Fibroblast of mammary gland (primary cell): ENCODE data around the gene USP33.

Experiments used
- DNase-seq: peaks from one replicate; pipeline ENCODE4 v3.0.0-alpha.2; 2010; ENCODE audit warnings: low read depth
- H3K4me3 ChIP-seq: 2 replicates; pipeline ENCODE4 v1.5.1; 2011; ENCODE audit warnings: low read depth, mild to moderate bottlenecking, low read length, moderate library complexity; ENCODE audit not compliant: control insufficient read depth
- CTCF ChIP-seq: conservative IDR thresholded peaks from 2 replicates; pipeline ENCODE4 v1.5.1; 2011; ENCODE audit warnings: low read depth, low read length, inconsistent platforms; ENCODE audit not compliant: control insufficient read depth, insufficient read depth

Gene USP33

DNA sequence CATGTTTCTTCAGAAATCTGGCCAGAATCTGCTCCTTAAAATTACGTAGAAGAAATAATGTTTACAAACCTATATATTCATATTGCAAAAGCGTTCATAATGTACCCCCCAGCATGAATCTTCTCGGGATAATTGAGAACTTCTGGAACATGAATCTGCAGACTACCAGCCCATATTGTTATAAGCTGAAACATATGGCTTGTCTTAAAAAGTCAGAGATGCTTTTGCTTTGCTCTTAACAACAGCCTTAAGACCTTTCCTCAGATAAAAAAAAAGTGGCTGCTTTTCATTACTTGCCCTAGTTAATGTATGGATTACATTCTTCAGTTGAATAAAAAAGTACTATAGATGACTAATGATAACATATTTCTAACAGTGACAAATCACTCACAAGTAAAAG lies 62.2 kb downstream of the USP33 start:
- H3K4me3 ChIP-seq, result no peak overlapping the region

GRCh38 chr1:77688939-77689338 lies 70.7 kb downstream of the USP33 start:
- no peak for DNase-seq
- no peak overlapping the region for H3K4me3 ChIP-seq
- TF ChIP-seq CTCF, result no peak

More for the DNA sequence above, 62.2 kb downstream of the USP33 start:
- TF ChIP-seq CTCF, result no peak
- DNase-seq, result no peak

- no peak overlapping the region for H3K4me3 ChIP-seq
- DNase-seq, result peak; percentile 15
- TF ChIP-seq CTCF, result peak; percentile 26
These were observed 72.1 kb downstream of the USP33 start for GRCh38 chr1:77687519-77687906.

DNA sequence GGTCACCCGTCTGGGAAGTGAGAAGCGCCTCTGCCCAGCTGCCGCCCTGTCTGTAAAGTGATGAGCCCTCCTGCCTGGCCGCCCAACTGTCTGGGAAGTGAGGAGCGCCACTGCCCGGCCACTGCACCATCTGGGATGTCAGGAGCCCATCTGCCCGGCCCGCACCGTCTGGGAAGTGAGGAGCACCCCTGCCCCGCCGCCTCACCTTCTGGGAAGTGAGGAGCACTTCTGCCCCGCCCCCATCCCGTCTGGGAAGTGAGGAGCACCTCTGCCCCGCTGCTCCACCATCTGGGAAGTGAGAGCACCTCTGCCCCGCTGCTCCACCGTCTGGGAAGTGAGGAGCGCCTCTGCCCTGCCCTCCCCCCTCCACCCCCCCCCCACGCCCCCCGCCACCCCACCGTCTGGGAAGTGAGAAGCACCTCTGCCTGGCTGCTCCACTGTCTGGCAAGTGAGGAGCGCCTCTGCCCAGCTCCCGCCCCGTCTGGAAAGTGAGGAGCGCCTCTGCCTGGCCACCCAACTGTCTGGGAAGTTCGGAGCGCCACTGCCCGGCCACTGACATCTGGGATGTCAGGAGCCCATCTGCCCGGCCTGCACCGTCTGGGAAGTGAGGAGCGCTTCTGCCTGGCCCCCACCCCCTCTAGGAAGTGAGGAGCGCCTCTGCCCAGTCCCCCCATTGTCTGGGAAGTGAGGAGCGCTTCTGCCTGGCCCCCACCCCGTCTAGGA lies 72.7 kb downstream of the USP33 start:
- DNase-seq, result no peak
- no peak overlapping the region for H3K4me3 ChIP-seq

GRCh38 chr1:77683160-77684148 lies 76.2 kb downstream of the USP33 start:
- TF ChIP-seq CTCF, result peak; percentile 42

More for the DNA sequence above, 72.7 kb downstream of the USP33 start:
- no peak for TF ChIP-seq CTCF

GRCh38 chr1:77682460-77683159 lies 77.0 kb downstream of the USP33 start, which contains the start of gene ZZZ3:
ZZZ3 (minus strand) TSS chr1:77682658; CDS start chr1:77633354, 49,304 bp downstream.
- peak; percentile 94 for DNase-seq
- no peak for TF ChIP-seq CTCF
- peak within 1 kb of the TSS; percentile 86 for H3K4me3 ChIP-seq

More at GRCh38 chr1:77683160-77684148, 76.2 kb downstream of the USP33 start:
- H3K4me3 ChIP-seq, result peak overlapping the region; percentile 86
- peak; percentile 83 for DNase-seq
